Sigmoid colon (tissue), 4 donors: Measurements from ENCODE around the gene ZSWIM5.

Experiments used
- POLR2A ChIP-seq, 2 donors: fragments of 450-650 bp; IDR thresholded peaks; one replicate each; pipeline ENCODE4 v1.6.1; 2016; ENCODE audit warnings: antibody characterized with exemption in 2 of 2, mild to moderate bottlenecking in 2 of 2, moderate library complexity in 2 of 2
- POLR2AphosphoS5 ChIP-seq, 4 donors: sonication (generic); formaldehyde crosslinking; IDR thresholded peaks; one replicate each; pipeline ENCODE4 v1.6.1; 2017; ENCODE audit warnings: antibody characterized with exemption in 4 of 4
- TF ChIP-seq, protein P1 (sequence below), 4 experiments: fragments of 450-650 bp in 3 of 4; fragments of 200-600 bp in 1 of 4; IDR thresholded peaks; one replicate each; pipeline ENCODE4 v1.5.1; 2016 to 2019; ENCODE audit warnings: antibody characterized with exemption in 4 of 4, mild to moderate bottlenecking in 3 of 4, moderate library complexity in 2 of 4

DNA sequence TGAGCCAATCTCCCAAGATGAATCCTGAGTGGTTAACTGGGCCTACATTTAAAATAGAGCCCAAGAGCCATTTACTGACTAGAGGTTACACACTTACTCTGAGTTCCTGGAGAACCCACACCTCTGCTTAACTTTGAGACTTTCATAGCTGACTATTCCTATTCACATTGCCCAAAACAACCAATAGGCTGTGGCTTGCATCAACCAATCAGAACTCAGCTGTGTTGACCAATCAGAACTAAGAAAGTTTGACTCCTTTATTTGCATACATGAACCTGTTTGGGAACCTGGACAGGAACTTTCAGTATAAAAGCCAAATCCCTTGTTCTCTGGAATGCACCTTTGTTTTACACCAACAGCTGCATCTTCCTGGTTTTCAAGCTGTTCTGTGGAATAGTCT, 9.5 kb downstream of the ZSWIM5 start:
- TF ChIP-seq, protein P1, sequence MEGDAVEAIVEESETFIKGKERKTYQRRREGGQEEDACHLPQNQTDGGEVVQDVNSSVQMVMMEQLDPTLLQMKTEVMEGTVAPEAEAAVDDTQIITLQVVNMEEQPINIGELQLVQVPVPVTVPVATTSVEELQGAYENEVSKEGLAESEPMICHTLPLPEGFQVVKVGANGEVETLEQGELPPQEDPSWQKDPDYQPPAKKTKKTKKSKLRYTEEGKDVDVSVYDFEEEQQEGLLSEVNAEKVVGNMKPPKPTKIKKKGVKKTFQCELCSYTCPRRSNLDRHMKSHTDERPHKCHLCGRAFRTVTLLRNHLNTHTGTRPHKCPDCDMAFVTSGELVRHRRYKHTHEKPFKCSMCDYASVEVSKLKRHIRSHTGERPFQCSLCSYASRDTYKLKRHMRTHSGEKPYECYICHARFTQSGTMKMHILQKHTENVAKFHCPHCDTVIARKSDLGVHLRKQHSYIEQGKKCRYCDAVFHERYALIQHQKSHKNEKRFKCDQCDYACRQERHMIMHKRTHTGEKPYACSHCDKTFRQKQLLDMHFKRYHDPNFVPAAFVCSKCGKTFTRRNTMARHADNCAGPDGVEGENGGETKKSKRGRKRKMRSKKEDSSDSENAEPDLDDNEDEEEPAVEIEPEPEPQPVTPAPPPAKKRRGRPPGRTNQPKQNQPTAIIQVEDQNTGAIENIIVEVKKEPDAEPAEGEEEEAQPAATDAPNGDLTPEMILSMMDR (IDR thresholded peaks at IDR 0.05) = no peak
- TF ChIP-seq POLR2A (IDR thresholded peaks at IDR 0.05) (no peak), POLR2AphosphoS5 (IDR thresholded peaks at IDR 0.05) (no peak)
